ENCODE measurements around the gene CNPY3. TPM values are rescaled to one million over a fixed set of nuclear protein-coding genes. Genes with fewer than 3 reads are reported as not detected.

The CNPY3 gene
- total and polyA plus RNA-seq, 2 of the 13 experiments (the other 11 are each of a cell fraction or from before 2014, with no cell fraction given) = 42.3 to 60.2 TPM

GRCh38 chr6:42938987-42939809 is 9.9 kb downstream of the CNPY3 start (continued):
- TF ChIP-seq, protein P1, sequence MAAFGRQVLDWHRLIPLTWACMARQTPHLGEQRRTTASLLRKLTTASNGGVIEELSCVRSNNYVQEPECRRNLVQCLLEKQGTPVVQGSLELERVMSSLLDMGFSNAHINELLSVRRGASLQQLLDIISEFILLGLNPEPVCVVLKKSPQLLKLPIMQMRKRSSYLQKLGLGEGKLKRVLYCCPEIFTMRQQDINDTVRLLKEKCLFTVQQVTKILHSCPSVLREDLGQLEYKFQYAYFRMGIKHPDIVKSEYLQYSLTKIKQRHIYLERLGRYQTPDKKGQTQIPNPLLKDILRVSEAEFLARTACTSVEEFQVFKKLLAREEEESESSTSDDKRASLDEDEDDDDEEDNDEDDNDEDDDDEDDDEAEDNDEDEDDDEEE (CRISPR knock-in tag; IDR thresholded peaks at IDR 0.05) = no peak
- TF ChIP-seq ZFP82 (CRISPR knock-in tag; IDR thresholded peaks at IDR 0.05; ENCODE audit: borderline replicate concordance) = no peak
- peak; percentile 74 for TF ChIP-seq PHF5A (CRISPR knock-in tag; IDR thresholded peaks at IDR 0.05; ENCODE audit: low read depth, unreplicated experiment)
- no peak for TF ChIP-seq ISL2 (CRISPR knock-in tag; IDR thresholded peaks at IDR 0.05)
- no peak for TF ChIP-seq ZNF724P (CRISPR knock-in tag; IDR thresholded peaks at IDR 0.05; ENCODE audit: borderline replicate concordance)
- no peak for TF ChIP-seq ZNF768 (CRISPR knock-in tag; IDR thresholded peaks at IDR 0.05)
- TF ChIP-seq MZF1 (CRISPR knock-in tag; IDR thresholded peaks at IDR 0.05; ENCODE audit: borderline replicate concordance) = no peak
- TF ChIP-seq, protein P2, sequence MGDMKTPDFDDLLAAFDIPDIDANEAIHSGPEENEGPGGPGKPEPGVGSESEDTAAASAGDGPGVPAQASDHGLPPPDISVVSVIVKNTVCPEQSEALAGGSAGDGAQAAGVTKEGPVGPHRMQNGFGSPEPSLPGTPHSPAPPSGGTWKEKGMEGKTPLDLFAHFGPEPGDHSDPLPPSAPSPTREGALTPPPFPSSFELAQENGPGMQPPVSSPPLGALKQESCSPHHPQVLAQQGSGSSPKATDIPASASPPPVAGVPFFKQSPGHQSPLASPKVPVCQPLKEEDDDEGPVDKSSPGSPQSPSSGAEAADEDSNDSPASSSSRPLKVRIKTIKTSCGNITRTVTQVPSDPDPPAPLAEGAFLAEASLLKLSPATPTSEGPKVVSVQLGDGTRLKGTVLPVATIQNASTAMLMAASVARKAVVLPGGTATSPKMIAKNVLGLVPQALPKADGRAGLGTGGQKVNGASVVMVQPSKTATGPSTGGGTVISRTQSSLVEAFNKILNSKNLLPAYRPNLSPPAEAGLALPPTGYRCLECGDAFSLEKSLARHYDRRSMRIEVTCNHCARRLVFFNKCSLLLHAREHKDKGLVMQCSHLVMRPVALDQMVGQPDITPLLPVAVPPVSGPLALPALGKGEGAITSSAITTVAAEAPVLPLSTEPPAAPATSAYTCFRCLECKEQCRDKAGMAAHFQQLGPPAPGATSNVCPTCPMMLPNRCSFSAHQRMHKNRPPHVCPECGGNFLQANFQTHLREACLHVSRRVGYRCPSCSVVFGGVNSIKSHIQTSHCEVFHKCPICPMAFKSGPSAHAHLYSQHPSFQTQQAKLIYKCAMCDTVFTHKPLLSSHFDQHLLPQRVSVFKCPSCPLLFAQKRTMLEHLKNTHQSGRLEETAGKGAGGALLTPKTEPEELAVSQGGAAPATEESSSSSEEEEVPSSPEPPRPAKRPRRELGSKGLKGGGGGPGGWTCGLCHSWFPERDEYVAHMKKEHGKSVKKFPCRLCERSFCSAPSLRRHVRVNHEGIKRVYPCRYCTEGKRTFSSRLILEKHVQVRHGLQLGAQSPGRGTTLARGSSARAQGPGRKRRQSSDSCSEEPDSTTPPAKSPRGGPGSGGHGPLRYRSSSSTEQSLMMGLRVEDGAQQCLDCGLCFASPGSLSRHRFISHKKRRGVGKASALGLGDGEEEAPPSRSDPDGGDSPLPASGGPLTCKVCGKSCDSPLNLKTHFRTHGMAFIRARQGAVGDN (CRISPR knock-in tag; IDR thresholded peaks at IDR 0.05) = peak; percentile 100
- no peak for TF ChIP-seq U2AF1 (optimal IDR thresholded peaks at IDR 0.05; ENCODE audit: low read depth, low read length)
- no peak for TF ChIP-seq HMGA1 (CRISPR knock-in tag; conservative IDR thresholded peaks at IDR 0.05)
- 0 out of 2 replicates have a peak, but pooled peaks have one; percentile 35 for TF ChIP-seq ZKSCAN8 (CRISPR knock-in tag; IDR thresholded peaks at IDR 0.05; ENCODE audit: borderline replicate concordance)
- no peak for TF ChIP-seq ZNF549 (CRISPR knock-in tag; IDR thresholded peaks at IDR 0.05)
- no peak for TF ChIP-seq ZNF260 (CRISPR knock-in tag; IDR thresholded peaks at IDR 0.05; ENCODE audit: borderline replicate concordance, low read depth)
- 0 out of 2 replicates have a peak, but pooled peaks have one; percentile 67 for TF ChIP-seq ZBTB34 (CRISPR knock-in tag; IDR thresholded peaks at IDR 0.05)
- 0 out of 2 replicates have a peak, but pooled peaks have one; percentile 24 for TF ChIP-seq ZNF775 (CRISPR knock-in tag; IDR thresholded peaks at IDR 0.05; ENCODE audit: borderline replicate concordance)
- TF ChIP-seq DR1 (CRISPR knock-in tag; IDR thresholded peaks at IDR 0.05) = no peak
- TF ChIP-seq ZNF577 (CRISPR knock-in tag; IDR thresholded peaks at IDR 0.05; ENCODE audit: borderline replicate concordance, low read depth) = no peak
- TF ChIP-seq SAFB2 (CRISPR knock-in tag; IDR thresholded peaks at IDR 0.05; ENCODE audit: borderline replicate concordance, low read depth) = peak; percentile 71; the same call in 1 of the 2 replicates
- TF ChIP-seq HOXA7 (CRISPR knock-in tag; IDR thresholded peaks at IDR 0.05) = no peak
- TF ChIP-seq ZNF678 (CRISPR knock-in tag; IDR thresholded peaks at IDR 0.05) = no peak
- no peak for TF ChIP-seq ZNF383 (CRISPR knock-in tag; IDR thresholded peaks at IDR 0.05; ENCODE audit: borderline replicate concordance)
- peak; percentile 89 for TF ChIP-seq BCL6 (CRISPR knock-in tag; IDR thresholded peaks at IDR 0.05)
